SKM-1 treated with dmso at 0.1 percent for 144 hours (cell line): ENCODE results near the gene FABP7.

Experiments used
- DNase-seq: peaks from one replicate; lab custom pipeline; 2025; ENCODE audit not compliant: unreplicated experiment; lab: John Stamatoyannopoulos, UW

The FABP7 gene

DNA sequence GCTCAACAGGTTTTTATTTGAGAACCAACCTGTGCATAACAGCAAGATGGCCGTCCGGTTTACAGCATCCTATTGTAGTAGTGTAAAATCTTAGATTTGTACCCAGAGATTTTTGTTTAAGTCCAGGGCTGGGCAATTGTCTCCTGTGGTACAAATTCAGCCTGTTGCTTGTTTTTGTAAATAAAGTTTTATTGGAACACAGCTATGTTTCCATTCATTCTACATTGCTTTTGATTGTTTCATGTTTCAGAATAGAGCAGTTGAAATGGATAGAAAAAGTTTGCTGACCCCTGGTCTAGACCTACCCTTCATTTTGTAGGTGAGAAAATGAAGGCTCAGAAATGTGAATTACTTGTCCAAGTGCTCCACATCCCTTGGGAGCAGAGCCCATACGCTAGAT, 18.0 kb downstream of the FABP7 start:
- no peak for DNase-seq

DNA sequence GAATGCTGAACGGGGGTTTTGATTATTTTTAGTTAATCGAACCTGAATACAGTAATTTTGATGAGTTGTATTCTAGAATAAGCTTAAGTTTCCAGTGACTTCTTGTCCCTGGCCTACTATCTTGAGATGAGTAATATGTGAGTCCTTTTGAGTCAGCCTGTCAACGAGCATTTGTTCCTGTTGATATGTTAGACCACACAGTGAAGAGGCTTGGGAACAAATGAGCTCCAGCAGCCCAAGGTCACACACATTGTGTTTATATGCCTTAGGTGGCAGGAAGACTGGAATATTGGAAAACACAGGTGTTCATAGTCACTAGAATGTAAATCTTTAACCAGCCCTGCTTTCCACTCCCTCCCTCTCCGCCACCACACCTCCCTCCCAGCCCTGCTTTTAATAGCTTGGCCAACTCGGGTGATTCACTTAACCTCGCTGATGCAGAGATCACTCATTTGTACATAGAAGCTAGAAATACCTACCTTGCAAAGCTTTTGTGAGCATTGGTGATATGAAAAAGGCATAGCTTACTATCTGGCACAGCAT, 18.7 kb downstream of the FABP7 start:
- no peak for DNase-seq

GRCh38 chr6:122799140-122799745, 19.7 kb downstream of the FABP7 start:
- DNase-seq = no peak

GRCh38 chr6:122799916-122800686, 20.6 kb downstream of the FABP7 start:
- no peak for DNase-seq

DNA sequence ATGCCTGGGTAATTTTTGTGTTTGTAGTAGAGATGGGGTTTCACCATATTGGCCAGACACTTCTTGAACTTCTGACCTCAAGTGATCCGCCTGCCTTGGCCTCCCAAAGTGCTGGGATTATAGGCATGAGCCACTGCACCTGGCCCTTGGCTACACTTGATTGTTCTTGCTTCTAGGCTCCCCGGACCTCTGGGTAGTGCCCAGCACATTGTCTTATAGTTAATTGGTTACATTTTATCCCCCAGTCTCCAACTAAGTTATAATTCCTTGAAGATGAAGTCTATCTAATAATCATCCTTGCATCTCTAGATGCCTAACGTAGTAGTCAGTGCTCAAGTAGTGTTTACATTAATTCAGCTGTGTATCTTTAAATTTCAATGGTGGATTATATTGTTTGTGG, 21.4 kb downstream of the FABP7 start:
- DNase-seq = no peak

- no peak for DNase-seq
These were observed 21.9 kb downstream of the FABP7 start for GRCh38 chr6:122801397-122801796.

- DNase-seq = no peak
These were observed 23.7 kb downstream of the FABP7 start for GRCh38 chr6:122803171-122803661.

- DNase-seq = no peak
These were observed 25.5 kb downstream of the FABP7 start for GRCh38 chr6:122804962-122805485.

DNA sequence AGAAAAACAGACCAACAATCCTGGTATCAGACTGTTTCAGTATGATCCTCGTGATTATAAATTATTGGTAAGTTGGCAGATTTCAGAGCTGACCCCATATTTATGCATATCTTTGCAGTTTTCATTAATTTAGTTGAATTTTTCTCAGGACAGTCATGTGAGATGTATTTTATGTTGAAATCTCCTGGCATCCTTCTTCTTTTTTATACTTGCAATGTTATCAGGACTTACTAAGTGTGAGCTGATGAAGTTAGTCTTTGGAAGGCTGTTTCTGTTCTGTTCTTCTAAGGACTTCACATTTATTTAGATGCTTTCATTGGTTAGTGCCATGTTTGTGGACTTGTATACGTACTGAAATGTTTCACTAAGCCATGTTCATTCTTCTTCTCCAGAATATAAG, 26.8 kb downstream of the FABP7 start:
- no peak for DNase-seq

DNA sequence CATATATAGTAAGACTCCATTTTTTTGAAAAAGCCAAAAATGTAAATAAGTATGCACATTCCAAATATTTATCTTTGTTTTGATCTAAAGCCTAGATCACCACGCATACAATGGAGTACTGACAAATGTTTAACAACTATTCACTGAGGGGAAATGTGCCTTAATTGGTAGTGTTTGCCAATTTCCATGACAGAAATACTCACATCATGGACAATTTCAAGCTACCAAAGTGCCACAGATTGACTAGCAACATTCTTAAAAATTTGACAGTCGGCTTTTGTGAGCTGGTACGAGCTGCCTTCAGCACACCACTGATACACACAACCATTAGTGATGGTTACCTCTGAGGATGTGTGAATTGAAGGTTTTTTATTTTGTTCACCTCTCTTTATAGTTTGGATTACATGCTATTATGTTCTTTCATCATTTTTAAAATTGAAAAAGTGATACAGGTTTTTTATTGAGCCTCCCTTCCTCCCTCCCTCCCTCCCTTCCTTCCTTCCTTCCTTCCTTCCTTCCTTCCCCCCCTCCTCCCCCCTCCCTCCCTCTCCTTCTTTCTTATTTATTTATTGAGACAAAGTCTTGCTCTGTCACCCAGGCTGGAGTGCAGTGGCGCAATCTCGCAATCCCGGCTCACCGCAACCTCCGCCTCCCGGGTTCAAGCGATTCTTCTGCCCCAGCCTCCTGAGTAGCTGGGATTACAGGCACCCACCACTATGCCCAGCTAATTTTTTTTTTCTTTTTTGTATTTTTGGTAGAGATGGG, 28.8 kb downstream of the FABP7 start:
- no peak for DNase-seq

GRCh38 chr6:122809001-122809400, 29.5 kb downstream of the FABP7 start:
- no peak for DNase-seq

DNA sequence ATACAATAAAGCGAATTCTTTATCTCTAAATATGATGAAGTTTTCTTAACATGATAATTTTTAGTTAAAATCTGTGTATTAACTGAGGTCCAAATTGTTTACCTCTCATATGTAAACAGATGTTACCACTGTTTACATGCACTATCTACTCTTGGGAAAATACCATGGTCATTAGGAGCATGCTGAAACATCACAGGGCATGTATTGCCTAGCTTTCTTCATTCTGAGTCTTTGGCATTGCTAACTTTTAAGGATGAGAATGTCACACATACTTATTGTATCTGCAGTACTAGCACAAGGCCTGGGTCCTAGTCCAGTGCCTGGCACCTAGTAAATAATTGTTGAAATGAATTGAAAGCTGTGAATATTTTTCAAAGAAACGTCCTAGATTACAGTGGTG, 30.2 kb downstream of the FABP7 start:
- no peak for DNase-seq

DNA sequence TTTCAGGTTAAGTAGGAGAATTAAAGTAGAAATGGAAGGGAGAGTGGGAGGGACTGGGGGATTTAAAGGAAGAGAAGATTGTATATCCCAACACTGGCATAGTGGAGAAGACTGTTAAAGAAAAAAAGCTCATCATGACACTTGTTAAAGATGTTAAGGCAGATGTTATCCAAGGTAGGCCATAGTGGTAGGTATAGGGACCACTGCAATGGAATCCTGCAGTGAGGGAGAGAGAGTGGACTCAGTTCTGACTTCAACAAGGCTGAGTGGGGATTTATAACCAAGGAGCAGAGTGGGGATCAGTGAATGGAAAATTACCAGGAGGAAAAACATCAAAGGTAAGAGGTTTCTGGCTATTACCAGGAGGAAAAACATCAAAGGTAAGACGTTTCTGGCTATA, 30.7 kb downstream of the FABP7 start:
- no peak for DNase-seq

GRCh38 chr6:122817358-122817757, 37.8 kb downstream of the FABP7 start:
- no peak for DNase-seq

- no peak for DNase-seq
These were observed 38.2 kb downstream of the FABP7 start for GRCh38 chr6:122817766-122818165.

- DNase-seq = no peak
These were observed 39.4 kb downstream of the FABP7 start for GRCh38 chr6:122818866-122819265.

GRCh38 chr6:122821095-122821494, 41.6 kb downstream of the FABP7 start:
- DNase-seq = no peak

DNA sequence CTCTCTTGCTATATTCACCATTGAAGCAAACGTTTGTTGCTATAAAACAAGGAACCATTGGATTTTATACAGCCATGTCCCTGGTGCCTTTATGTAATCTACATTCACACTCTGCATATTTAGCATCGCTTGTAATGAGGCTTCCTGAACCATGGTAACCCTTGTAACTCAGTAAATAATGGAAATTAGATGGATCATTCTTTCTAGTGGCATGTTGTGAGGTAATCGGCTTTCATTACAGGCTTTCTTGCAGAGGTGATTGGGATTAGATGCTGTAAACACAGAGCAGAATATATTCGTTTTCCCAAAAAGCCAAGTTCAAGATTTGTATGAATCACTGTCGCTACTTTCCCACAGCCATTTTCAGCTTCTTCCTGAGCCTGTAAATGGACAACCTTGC, 45.6 kb downstream of the FABP7 start:
- DNase-seq = no peak

- no peak for DNase-seq
These were observed 49.9 kb downstream of the FABP7 start for GRCh38 chr6:122829456-122829855.

GRCh38 chr6:122831511-122831910, 52.0 kb downstream of the FABP7 start:
- DNase-seq = no peak

DNA sequence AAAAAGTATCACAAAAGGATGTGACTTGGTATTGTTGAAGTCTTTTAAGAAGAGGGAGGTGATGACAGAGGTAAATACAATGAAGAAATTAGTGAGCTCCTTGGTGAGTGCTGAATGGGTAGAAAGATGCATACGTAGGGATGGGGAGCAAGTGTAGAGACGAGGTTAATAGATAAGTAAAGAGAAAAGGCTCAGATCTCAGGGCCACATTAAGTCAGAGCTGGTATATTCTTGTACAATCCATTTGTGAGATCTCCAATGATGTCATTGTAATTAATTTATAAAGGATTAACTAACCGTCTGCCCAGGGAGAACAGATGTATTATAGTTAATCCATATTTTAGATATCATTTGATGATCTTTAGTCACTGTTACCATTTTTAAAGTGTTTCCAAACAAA, 52.9 kb downstream of the FABP7 start:
- DNase-seq = no peak
